Sigmoid colon (tissue), 4 donors: Measurements from ENCODE around the gene SGSM1.

ENCODE experiments used
- CTCF ChIP-seq, 4 experiments: fragments of 450-650 bp in 3 of 4; fragments of 200-600 bp in 1 of 4; IDR thresholded peaks; one replicate each; pipeline ENCODE4 v1.5.1; 2016 to 2019; ENCODE audit warnings: antibody characterized with exemption in 4 of 4, mild to moderate bottlenecking in 3 of 4, moderate library complexity in 2 of 4
- EP300 ChIP-seq, 4 donors: sonication (generic); formaldehyde crosslinking; IDR thresholded peaks; one replicate each; pipeline ENCODE4 v1.6.1; 2017; ENCODE audit warnings: antibody characterized with exemption in 4 of 4
- POLR2A ChIP-seq, 2 donors: fragments of 450-650 bp; IDR thresholded peaks; one replicate each; pipeline ENCODE4 v1.6.1; 2016; ENCODE audit warnings: antibody characterized with exemption in 2 of 2, mild to moderate bottlenecking in 2 of 2, moderate library complexity in 2 of 2
- POLR2AphosphoS5 ChIP-seq, 4 donors: sonication (generic); formaldehyde crosslinking; IDR thresholded peaks; one replicate each; pipeline ENCODE4 v1.6.1; 2017; ENCODE audit warnings: antibody characterized with exemption in 4 of 4

GRCh38 chr22:24847490-24847889 is 41.5 kb downstream of the SGSM1 start:
- TF ChIP-seq CTCF (IDR thresholded peaks at IDR 0.05) (no peak), POLR2A (IDR thresholded peaks at IDR 0.05) (no peak), POLR2AphosphoS5 (IDR thresholded peaks at IDR 0.05) (no peak), EP300 (IDR thresholded peaks at IDR 0.05) (no peak)
